Neural crest cell (in vitro differentiated cells): ENCODE results near the gene VANGL1. TPM values are rescaled to one million over a fixed set of nuclear protein-coding genes. Genes with fewer than 3 reads are reported as not detected.
A peak's percentile ranks its signal among the peaks of the same experiment; 100 is the strongest.

ENCODE experiments used
- DNase-seq: peaks from one replicate; pipeline ENCODE4 v3.0.0; 2021; ENCODE audit warnings: low read depth, mixed read lengths, low spot score
- H3K27ac Mint-ChIP-seq: one replicate; pipeline ENCODE4 v1.8.0; 2021; ENCODE audit warnings: mild to moderate bottlenecking, mixed read lengths; ENCODE audit not compliant: unreplicated experiment
- H3K27me3 Mint-ChIP-seq: 2 replicates; pipeline ENCODE4 v1.8.0; 2021; ENCODE audit warnings: low read depth, mild to moderate bottlenecking, mixed read lengths
- H3K36me3 Mint-ChIP-seq: 2 replicates; pipeline ENCODE4 v1.8.0; 2021; ENCODE audit warnings: low read depth, mild to moderate bottlenecking, mixed read lengths
- H3K4me1 Mint-ChIP-seq: 2 replicates; pipeline ENCODE4 v1.8.0; 2021; ENCODE audit warnings: mixed read lengths
- H3K4me3 Mint-ChIP-seq: one replicate; pipeline ENCODE4 v1.8.0; 2021; ENCODE audit warnings: mild to moderate bottlenecking, mixed read lengths
- H3K9me3 Mint-ChIP-seq: 2 replicates; pipeline ENCODE4 v1.8.0; 2021; ENCODE audit warnings: mixed read lengths
- CTCF ChIP-seq: fragments of 200-600 bp; sonication (generic); conservative IDR thresholded peaks from 2 replicates; pipeline ENCODE4 v1.5.0; 2021; ENCODE audit warnings: antibody characterized with exemption, mild to moderate bottlenecking
- total RNA-seq: library from RNA; stranded (reverse); gene quantifications from 2 replicates; pipeline ENCODE4 v1.2.1, GENCODE V29; 2021

VANGL1 gene
- total RNA-seq, 1 donor from 2014 or later = 5.4 TPM

GRCh38 chr1:115722221-115722620 lies 80.5 kb downstream of the VANGL1 start:
- Mint-ChIP-seq H3K27me3 (no peaks in the 10 kb centered on the region), H3K4me1 (peaks cover 19% of the 10 kb centered on the region), H3K27ac (no peak overlapping the region), H3K9me3 (no peaks in the 10 kb centered on the region), H3K36me3 (no peaks in the 10 kb centered on the region), H3K4me3 (no peak overlapping the region)
- DNase-seq = no peak
- TF ChIP-seq CTCF = no peak

GRCh38 chr1:115723756-115724155 lies 82.0 kb downstream of the VANGL1 start:
- DNase-seq = no peak
- Mint-ChIP-seq H3K27ac (no peak overlapping the region), H3K36me3 (no peaks in the 10 kb centered on the region), H3K4me3 (no peak overlapping the region), H3K27me3 (no peaks in the 10 kb centered on the region), H3K9me3 (no peaks in the 10 kb centered on the region), H3K4me1 (peaks cover 35% of the 10 kb centered on the region)
- TF ChIP-seq CTCF = no peak

GRCh38 chr1:115725600-115725999 lies 83.8 kb downstream of the VANGL1 start:
- Mint-ChIP-seq H3K9me3 (no peaks in the 10 kb centered on the region), H3K4me3 (no peak overlapping the region), H3K4me1 (peaks cover 35% of the 10 kb centered on the region), H3K27me3 (no peaks in the 10 kb centered on the region), H3K27ac (peak overlapping the region; percentile 83), H3K36me3 (no peaks in the 10 kb centered on the region)
- DNase-seq = no peak
- TF ChIP-seq CTCF = no peak

GRCh38 chr1:115726161-115726560 lies 84.4 kb downstream of the VANGL1 start:
- no peaks in the 10 kb centered on the region for H3K9me3 Mint-ChIP-seq
- no peak for TF ChIP-seq CTCF
- H3K4me3 Mint-ChIP-seq = no peak overlapping the region
- peaks cover 35% of the 10 kb centered on the region for H3K4me1 Mint-ChIP-seq
- no peak overlapping the region for H3K27ac Mint-ChIP-seq
- no peaks in the 10 kb centered on the region for H3K27me3 Mint-ChIP-seq
- DNase-seq = no peak
- H3K36me3 Mint-ChIP-seq = no peaks in the 10 kb centered on the region

- no peaks in the 10 kb centered on the region for H3K36me3 Mint-ChIP-seq
- peak overlapping the region; percentile 36 for H3K27ac Mint-ChIP-seq
- H3K4me1 Mint-ChIP-seq = peaks cover 35% of the 10 kb centered on the region
- no peak for DNase-seq
- no peak overlapping the region for H3K4me3 Mint-ChIP-seq
- no peak for TF ChIP-seq CTCF
- H3K27me3 Mint-ChIP-seq = no peaks in the 10 kb centered on the region
- no peaks in the 10 kb centered on the region for H3K9me3 Mint-ChIP-seq
These were observed 84.8 kb downstream of the VANGL1 start for GRCh38 chr1:115726570-115726969.
